Thymus (tissue), 11 donors: ENCODE measurements around the gene CDH22. TPM values are rescaled to one million over a fixed set of nuclear protein-coding genes. Genes with fewer than 3 reads are reported as not detected.

Experiments used
- DNase-seq, 9 donors: peaks; one replicate each; pipeline ENCODE4 v3.0.0-alpha.2; 2013; ENCODE audit warnings: low spot score in 9 of 9, low read depth in 6 of 9, missing footprints in 1 of 9
- H3K27ac ChIP-seq, 2 donors: one replicate each; pipeline ENCODE4 v1.5.1; 2013; ENCODE audit warnings: control low read depth in 1 of 2, low read depth in 1 of 2, low read length in 1 of 2, mild to moderate bottlenecking in 1 of 2, moderate library complexity in 1 of 2
- H3K27me3 ChIP-seq, 2 donors: one replicate each; pipeline ENCODE4 v1.5.1; 2013; ENCODE audit warnings: low read length in 1 of 2; ENCODE audit not compliant: control insufficient read depth in 2 of 2, insufficient read depth in 1 of 2
- H3K36me3 ChIP-seq, 2 donors: one replicate each; pipeline ENCODE4 v1.5.1; 2013; ENCODE audit warnings: low read length in 1 of 2, mild to moderate bottlenecking in 1 of 2, moderate library complexity in 1 of 2; ENCODE audit not compliant: control insufficient read depth in 2 of 2, insufficient read depth in 2 of 2
- H3K4me1 ChIP-seq, 2 donors: one replicate each; pipeline ENCODE4 v1.5.1; 2013; ENCODE audit warnings: low read length in 2 of 2; ENCODE audit not compliant: control insufficient read depth in 2 of 2, insufficient read depth in 2 of 2
- H3K4me3 ChIP-seq, 2 donors: one replicate each; pipeline ENCODE4 v1.5.1; 2013; ENCODE audit warnings: low read length in 2 of 2, control low read depth in 1 of 2, mild to moderate bottlenecking in 1 of 2
- H3K9me3 ChIP-seq, 2 donors: one replicate each; pipeline ENCODE4 v1.5.1; 2013; ENCODE audit warnings: low read length in 1 of 2, mild to moderate bottlenecking in 1 of 2; ENCODE audit not compliant: control insufficient read depth in 2 of 2, insufficient read depth in 1 of 2
- WGBS: extraction: QIAGEN DNeasy Blood & Tissue Kit; methylation state at CpG from one replicate; pipeline ENCODE4 v1.1.7; 2013; 5-methylcytosine and 5-hydroxymethylcytosine counted together
- polyA plus RNA-seq: library from polyadenylated mRNA; stranded (reverse); fragments of 200-250 nt; gene quantifications from one replicate; pipeline ENCODE4 v1.2.3, GENCODE V29; 2013
- total RNA-seq: library from RNA; stranded (reverse); fragments of 120-200 nt; gene quantifications from one replicate; pipeline ENCODE4 v1.2.4, GENCODE V29; 2013
- donor health status: healthy.

Gene CDH22
- total and polyA plus RNA-seq, 2 donors: 0.05 to 0.11 TPM

GRCh38 chr20:46282669-46283068 lies 25.6 kb downstream of the CDH22 start:
- H3K9me3 ChIP-seq: no peaks in the 10 kb centered on the region
- H3K4me1 ChIP-seq: no peaks in the 10 kb centered on the region
- 47% methylated on average over 11 of the region's 11 CpGs for WGBS
- H3K4me3 ChIP-seq: no peak overlapping the region
- peaks cover 0 to 33% of the 10 kb centered on the region in 2 donors for H3K27me3 ChIP-seq
- no peak overlapping the region for H3K27ac ChIP-seq
- DNase-seq: no peak
- no peaks in the 10 kb centered on the region for H3K36me3 ChIP-seq

- 80% methylated on average over 10 of the region's 10 CpGs for WGBS
- H3K4me3 ChIP-seq: no peak overlapping the region
- H3K9me3 ChIP-seq: no peaks in the 10 kb centered on the region
- H3K27ac ChIP-seq: no peak overlapping the region
- H3K4me1 ChIP-seq: no peaks in the 10 kb centered on the region
- H3K27me3 ChIP-seq: peaks cover 0 to 29% of the 10 kb centered on the region in 2 donors
- H3K36me3 ChIP-seq: no peaks in the 10 kb centered on the region
- no peak for DNase-seq
Measured at GRCh38 chr20:46279103-46279502, 29.2 kb downstream of the CDH22 start.

- DNase-seq: no peak
- peaks cover 0 to 20% of the 10 kb centered on the region in 2 donors for H3K27me3 ChIP-seq
Measured at GRCh38 chr20:46277602-46278001, 30.7 kb downstream of the CDH22 start.

GRCh38 chr20:46276531-46276930 lies 31.8 kb downstream of the CDH22 start:
- Histone ChIP-seq H3K27ac (no peak overlapping the region), H3K9me3 (no peaks in the 10 kb centered on the region), H3K27me3 (peaks cover 0 to 17% of the 10 kb centered on the region in 2 donors), H3K4me3 (no peak overlapping the region), H3K36me3 (no peaks in the 10 kb centered on the region), H3K4me1 (no peaks in the 10 kb centered on the region)
- WGBS: 77% methylated on average over 4 of the region's 4 CpGs
- DNase-seq: no peak

More at GRCh38 chr20:46277602-46278001, 30.7 kb downstream of the CDH22 start:
- H3K27ac ChIP-seq: no peak overlapping the region
- no peak overlapping the region for H3K4me3 ChIP-seq
- 32% methylated on average over 8 of the region's 8 CpGs for WGBS
- H3K36me3 ChIP-seq: no peaks in the 10 kb centered on the region
- no peaks in the 10 kb centered on the region for H3K9me3 ChIP-seq
- H3K4me1 ChIP-seq: no peaks in the 10 kb centered on the region

GRCh38 chr20:46275091-46275490 lies 33.2 kb downstream of the CDH22 start:
- H3K4me3 ChIP-seq: no peak overlapping the region
- H3K9me3 ChIP-seq: no peaks in the 10 kb centered on the region
- H3K27ac ChIP-seq: no peak overlapping the region
- DNase-seq: no peak
- 91% methylated on average over 4 of the region's 4 CpGs for WGBS
- H3K36me3 ChIP-seq: no peaks in the 10 kb centered on the region
- no peaks in the 10 kb centered on the region for H3K4me1 ChIP-seq
- peaks cover 0 to 15% of the 10 kb centered on the region in 2 donors for H3K27me3 ChIP-seq

GRCh38 chr20:46273717-46274116 lies 34.6 kb downstream of the CDH22 start:
- no peak for DNase-seq
- Histone ChIP-seq H3K9me3 (no peaks in the 10 kb centered on the region), H3K27me3 (peaks cover 0 to 20% of the 10 kb centered on the region in 2 donors), H3K27ac (no peak overlapping the region), H3K4me3 (no peak overlapping the region), H3K4me1 (no peaks in the 10 kb centered on the region), H3K36me3 (no peaks in the 10 kb centered on the region)
- WGBS: 31% methylated on average over 2 of the region's 2 CpGs

- no peak overlapping the region for H3K4me3 ChIP-seq
- H3K27ac ChIP-seq: no peak overlapping the region
- WGBS: 89% methylated on average over 1 of the region's 1 CpG
- no peaks in the 10 kb centered on the region for H3K36me3 ChIP-seq
- no peaks in the 10 kb centered on the region for H3K9me3 ChIP-seq
- no peaks in the 10 kb centered on the region for H3K4me1 ChIP-seq
- peaks cover 0 to 23% of the 10 kb centered on the region in 2 donors for H3K27me3 ChIP-seq
- no peak for DNase-seq
Measured at GRCh38 chr20:46272389-46273047, 35.8 kb downstream of the CDH22 start.

GRCh38 chr20:46270977-46271744 lies 37.1 kb downstream of the CDH22 start:
- peaks cover 0 to 25% of the 10 kb centered on the region in 2 donors for H3K27me3 ChIP-seq
- 70% methylated on average over 2 of the region's 2 CpGs for WGBS

GRCh38 chr20:46269372-46269771 lies 38.9 kb downstream of the CDH22 start:
- H3K27me3 ChIP-seq: peaks cover 0 to 23% of the 10 kb centered on the region in 2 donors
- H3K9me3 ChIP-seq: no peaks in the 10 kb centered on the region
- DNase-seq: no peak
- no peak overlapping the region for H3K27ac ChIP-seq
- no peaks in the 10 kb centered on the region for H3K36me3 ChIP-seq
- H3K4me3 ChIP-seq: no peak overlapping the region
- H3K4me1 ChIP-seq: no peaks in the 10 kb centered on the region
- WGBS: 91% methylated on average over 7 of the region's 7 CpGs

More at GRCh38 chr20:46270977-46271744, 37.1 kb downstream of the CDH22 start:
- Histone ChIP-seq H3K27ac (no peak overlapping the region), H3K4me1 (no peaks in the 10 kb centered on the region), H3K36me3 (no peaks in the 10 kb centered on the region), H3K9me3 (no peaks in the 10 kb centered on the region), H3K4me3 (no peak overlapping the region)
- DNase-seq: no peak
